HG03442 (cell line): Measurements from ENCODE around the gene TSPAN5.

Experiments used
- ATAC-seq: cut with Tn5 transposase; IDR thresholded peaks from one replicate; pipeline ENCODE4 v1.9.1; 2021; ENCODE audit warnings: mild to moderate bottlenecking, moderate library complexity; ENCODE audit not compliant: unreplicated experiment

Gene TSPAN5

GRCh38 chr4:98620087-98620784 is 38.2 kb downstream of the TSPAN5 start:
- ATAC-seq = no peak

- ATAC-seq = no peak
Measured at GRCh38 chr4:98619180-98619579, 39.2 kb downstream of the TSPAN5 start.

- no peak for ATAC-seq
Measured at GRCh38 chr4:98618680-98619079, 39.7 kb downstream of the TSPAN5 start.

GRCh38 chr4:98617358-98618047 is 40.9 kb downstream of the TSPAN5 start:
- no peak for ATAC-seq

GRCh38 chr4:98615991-98616390 is 42.4 kb downstream of the TSPAN5 start:
- no peak for ATAC-seq

DNA sequence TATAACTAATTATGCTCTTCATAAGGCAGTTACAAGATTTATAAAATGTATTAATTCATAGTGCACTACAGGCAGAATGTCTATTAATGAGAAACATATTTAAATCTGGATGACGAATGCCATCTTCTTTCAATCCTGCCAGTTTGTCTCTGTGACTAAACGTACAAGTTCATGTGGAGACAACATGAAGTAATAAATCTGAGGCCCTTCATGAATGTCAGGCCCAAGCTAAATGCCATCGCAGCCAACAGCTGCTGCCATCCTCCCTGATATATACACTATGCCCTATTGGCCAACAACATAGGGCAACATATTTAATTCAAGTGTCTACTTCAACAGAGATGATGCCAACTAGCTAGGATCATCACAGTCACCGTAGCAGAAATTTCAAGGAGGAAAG is 43.7 kb downstream of the TSPAN5 start:
- no peak for ATAC-seq

GRCh38 chr4:98614094-98614493 is 44.3 kb downstream of the TSPAN5 start:
- ATAC-seq = no peak

DNA sequence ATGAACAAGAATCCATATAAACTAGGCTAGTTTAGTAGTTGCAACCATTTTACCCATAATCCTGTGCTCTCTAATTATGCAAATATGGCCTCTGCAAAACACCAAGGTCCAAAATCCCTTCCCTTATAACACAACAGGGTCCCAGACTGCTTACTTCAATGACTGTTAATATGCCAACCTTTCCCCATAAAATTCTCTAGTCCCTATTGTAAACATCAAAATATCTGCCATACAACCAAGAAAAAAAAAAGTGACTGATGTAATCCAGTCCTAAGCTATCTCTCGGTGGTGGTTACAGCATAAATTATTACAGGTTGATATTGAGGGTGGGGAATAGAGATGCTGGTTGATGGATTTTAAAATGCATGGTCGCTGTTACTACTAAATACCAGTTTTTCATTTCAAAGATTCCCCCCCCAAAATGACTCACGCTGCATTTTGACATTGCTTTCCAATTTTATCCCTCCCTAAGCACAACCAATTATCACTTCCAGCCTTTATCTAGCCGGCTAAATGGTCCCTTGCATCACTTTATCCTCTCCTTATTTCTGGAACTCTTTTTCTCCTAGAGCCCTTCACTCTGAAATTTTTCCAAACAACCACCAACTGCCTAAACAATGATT is 44.8 kb downstream of the TSPAN5 start:
- no peak for ATAC-seq

GRCh38 chr4:98612318-98613250 is 45.8 kb downstream of the TSPAN5 start:
- no peak for ATAC-seq

- ATAC-seq = no peak
Measured at GRCh38 chr4:98611677-98612317, 46.6 kb downstream of the TSPAN5 start.

DNA sequence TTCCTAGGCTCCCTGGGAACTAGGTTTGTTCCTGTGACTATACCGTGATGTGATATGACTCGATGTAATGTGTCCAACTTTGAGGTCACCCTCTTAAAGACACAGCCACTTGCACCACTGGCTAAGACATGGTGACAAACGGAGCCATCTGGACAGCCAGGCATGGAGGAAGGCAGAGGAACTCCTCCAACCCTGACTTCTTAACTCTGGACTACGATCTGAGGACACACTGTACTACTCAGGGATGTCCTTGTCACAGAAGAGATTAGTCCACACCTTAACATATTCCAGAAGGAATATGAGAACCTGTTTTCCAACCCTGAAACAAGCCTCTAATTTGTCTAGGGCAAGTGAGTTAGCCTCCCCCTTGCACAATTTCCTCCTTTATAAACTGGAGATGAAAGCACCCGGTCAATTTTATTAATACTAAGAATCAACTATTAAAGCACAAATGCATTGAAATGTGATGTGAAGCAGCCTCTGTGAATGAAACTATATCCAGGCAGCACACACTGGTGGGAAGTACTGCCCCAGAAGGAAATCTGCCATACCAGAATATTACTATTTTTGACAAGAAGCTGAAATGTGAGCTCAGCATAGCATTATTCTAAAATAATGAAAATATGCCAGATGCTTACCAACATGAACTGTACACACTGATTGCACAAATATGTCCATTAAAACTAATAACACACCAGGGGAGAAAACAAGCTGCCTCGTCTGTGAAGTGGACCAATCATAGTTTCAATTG is 47.3 kb downstream of the TSPAN5 start:
- ATAC-seq = no peak

- ATAC-seq = no peak
Measured at GRCh38 chr4:98610431-98610830, 48.0 kb downstream of the TSPAN5 start.

DNA sequence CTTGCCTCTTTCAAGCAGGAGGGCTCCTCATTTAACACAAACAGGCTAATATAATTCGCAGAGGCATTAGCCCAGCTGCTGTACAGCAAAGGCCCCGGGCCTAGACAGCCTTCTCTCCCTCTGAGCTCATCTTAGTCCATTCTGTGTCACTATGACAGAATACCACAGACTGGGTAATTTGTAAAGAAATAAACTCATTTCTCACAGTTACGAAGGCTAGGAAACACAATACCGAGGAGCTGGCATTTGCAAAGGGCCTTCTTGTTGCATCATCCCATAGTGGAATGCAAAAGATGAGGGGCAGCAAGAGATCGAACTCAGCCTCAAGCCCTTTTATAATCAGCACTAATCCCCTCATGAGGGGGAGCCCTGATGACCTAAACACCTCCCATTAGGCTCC is 48.5 kb downstream of the TSPAN5 start:
- no peak for ATAC-seq

DNA sequence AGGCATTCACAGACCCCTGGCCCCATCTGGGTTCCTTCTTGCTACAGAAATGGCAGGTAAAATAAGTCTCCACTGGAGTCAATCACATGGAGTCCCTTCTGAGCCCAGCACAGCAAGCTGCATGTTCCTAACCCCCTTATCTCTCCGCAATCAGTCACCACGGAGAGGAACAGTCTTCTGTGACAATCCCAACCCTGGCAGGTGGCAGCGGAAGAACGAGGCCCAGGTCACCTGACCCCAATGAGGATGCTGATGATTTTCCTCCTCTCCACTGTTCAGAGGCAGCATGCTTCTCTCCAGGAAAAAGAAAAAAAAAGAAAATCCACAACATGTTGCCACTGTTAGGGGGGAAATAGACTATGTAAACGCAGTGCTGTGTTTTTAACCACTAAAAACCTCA is 50.1 kb downstream of the TSPAN5 start:
- ATAC-seq = no peak

DNA sequence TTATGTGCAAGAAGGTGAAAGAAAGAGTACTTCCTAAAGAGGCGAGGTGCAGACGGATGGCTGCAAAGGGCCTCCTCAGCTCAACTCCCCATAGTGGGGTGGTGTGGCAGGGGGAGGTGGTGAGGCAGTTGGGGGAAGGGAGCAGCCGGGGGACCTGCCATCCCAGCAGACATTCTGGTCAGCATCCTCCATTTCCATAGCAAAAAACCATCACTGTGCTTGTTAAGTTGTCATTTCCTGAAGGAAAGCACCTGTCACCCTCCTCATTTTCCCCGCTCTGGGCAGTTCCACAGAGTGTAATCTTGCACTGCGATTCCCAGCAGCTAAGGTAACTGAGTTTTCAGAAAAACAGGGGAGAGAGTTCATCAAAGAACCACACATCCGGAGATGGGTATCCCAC is 51.5 kb downstream of the TSPAN5 start:
- ATAC-seq = no peak

GRCh38 chr4:98605216-98605615 is 53.2 kb downstream of the TSPAN5 start:
- no peak for ATAC-seq

- no peak for ATAC-seq
Measured at GRCh38 chr4:98604723-98605122, 53.7 kb downstream of the TSPAN5 start.

DNA sequence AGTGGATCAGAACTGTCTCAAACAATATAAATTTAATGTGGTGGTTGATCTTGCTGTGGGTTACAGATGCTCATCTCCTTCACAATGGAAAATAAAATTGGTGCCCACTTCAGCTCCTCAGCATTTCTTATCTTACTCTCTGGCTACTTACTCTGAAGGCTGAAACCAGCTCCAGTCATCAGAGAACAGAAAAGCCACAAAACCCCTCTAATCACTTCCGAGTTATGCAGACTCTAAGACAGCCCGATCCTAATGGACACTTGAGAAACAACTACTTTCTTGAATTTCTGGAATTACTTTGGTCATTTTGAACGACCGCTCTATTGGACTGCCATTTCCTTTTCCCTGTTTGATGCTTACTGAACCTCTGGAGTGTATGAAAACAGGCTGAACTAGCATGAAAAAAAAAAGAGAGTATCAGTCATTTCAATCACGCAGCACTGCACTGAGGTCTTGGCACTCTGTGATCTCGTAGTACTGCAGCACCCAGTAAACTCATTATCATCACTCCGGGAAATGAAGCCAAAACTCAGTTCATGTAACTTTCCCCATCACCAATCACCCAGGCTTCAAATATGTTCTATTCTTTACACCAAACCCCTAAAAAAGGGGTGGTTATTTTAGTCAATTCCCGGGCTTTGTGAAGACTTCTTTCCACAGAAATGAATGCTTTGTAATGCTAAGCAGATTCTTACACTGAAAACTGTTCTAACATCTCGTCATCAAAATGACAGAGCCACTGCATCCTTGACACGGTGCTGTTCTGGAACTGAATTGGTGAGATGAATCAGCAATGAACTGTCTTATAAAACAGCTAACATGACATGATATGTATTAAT is 54.5 kb downstream of the TSPAN5 start:
- peak; percentile 39 for ATAC-seq

DNA sequence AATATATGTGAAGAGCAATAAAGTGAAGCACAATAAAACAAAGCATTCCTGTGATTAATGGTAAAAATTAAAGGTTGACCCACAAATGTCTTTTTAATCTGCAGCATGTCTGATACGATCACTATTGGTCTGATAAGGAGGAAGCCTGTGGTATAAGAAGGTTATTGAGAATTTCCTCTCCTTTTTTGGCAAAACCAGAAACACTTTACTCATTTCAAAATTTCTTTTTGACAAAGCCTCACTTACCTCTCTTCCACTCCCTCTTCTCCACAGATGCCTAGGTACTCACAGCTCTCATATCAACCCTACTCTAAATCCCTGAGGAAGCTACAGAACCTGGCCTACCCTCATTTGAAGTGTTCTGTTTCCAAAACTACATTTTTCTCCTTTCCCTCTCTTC is 56.1 kb downstream of the TSPAN5 start:
- ATAC-seq = peak; percentile 51
